Stimulated activated naive CD8-positive, alpha-beta T cell treated with anti-CD3 and anti-CD28 coated beads, Interleukin-15, Interleukin-2, amounts not matched to agents 100 U/mL and 50 U/mL, for 24 hours (primary cell): ENCODE results near the gene H2BW2.
"Not testable (repeated sequence)": the region's sequence is repeated elsewhere in the genome, so short reads cannot be mapped to it uniquely, and the experiment has no call there.

Experiments used
- ATAC-seq: fragments of 150-1000 bp; cut with Tn5 transposase; one replicate; pipeline ENCODE4 v1.10.0; 2021
- DNase-seq: peaks from one replicate; pipeline ENCODE4 v3.0.0; 2021

The H2BW2 gene

GRCh38 chrX:104039689-104040505 is at the start of gene H2BW2:
Gene H2BW2 (plus strand): TSS chrX:104039956. CDS start chrX:104039995, 39 bp downstream.
- DNase-seq, result no peak
- ATAC-seq, result no peak

DNA sequence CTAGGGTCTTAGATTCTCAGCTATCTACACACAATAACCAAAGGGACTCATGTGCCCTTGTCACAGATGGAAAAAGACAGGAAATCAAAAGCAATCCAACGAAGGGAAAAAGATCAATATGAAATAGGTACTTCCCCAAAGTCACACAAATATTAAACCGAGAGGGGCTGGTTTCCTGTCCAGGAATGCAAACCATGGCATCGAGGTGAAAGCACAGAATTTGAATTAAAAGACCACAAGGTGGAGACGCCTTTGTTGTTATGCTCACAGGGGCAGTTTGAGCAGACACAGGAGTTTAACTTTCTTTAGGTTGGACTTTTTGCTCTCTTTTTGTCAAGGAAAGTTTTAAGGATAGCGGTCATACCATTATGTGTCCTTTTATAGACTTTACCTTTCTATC is 40.5 kb upstream of the H2BW2 start:
- ATAC-seq, result no peak
- DNase-seq, result no peak

DNA sequence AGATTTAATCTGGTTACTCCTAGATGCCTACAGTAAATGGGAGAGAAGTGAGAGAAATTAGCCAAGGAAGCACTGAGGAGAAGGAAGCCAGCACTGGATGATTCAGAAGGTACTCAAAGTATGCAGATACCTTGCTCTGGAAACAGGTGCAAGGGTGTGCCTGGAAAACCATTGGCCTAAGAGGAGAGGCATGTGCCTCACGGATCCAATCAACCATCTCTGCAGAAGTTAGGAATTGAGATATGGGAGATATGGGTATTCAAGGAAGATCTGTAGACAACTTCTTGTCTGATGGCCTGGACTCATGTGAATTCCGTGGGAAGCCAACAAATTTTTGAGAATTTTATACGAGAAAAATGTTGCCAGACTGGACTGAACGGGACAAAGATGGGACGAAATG is 30.9 kb upstream of the H2BW2 start:
- ATAC-seq, result no peak
- no peak for DNase-seq

GRCh38 chrX:104013158-104013557 is 26.6 kb upstream of the H2BW2 start:
- DNase-seq, result no peak
- no peak for ATAC-seq

- ATAC-seq, result no peak
- no peak for DNase-seq
Measured at GRCh38 chrX:104013606-104014005, 26.1 kb upstream of the H2BW2 start, which contains the start of gene H2BW1. Gene H2BW1 (minus strand): TSS chrX:104013708. CDS start chrX:104013576, 132 bp downstream.

DNA sequence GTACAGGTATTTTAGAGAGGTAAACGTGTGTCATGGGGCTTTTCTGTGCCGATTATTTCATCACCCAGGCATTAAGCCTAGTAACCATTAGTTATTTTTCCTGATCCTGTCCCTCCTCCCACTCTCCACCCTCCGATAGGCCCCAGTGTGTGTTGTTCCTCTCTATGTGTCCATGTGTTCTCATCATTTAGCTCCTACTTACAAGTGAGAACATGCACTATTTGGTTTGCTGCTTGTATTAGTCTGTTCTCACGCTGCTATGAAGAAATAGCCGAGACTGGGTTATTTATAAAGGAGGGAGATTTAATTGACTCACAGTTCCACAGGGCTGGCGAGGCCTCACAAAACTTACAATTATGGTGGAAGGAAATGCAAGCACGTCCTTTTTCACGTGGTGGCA is 24.2 kb upstream of the H2BW2 start:
- not testable (repeated sequence) for DNase-seq, ATAC-seq

- no peak for ATAC-seq
Measured at GRCh38 chrX:104018126-104018525, 21.6 kb upstream of the H2BW2 start.

DNA sequence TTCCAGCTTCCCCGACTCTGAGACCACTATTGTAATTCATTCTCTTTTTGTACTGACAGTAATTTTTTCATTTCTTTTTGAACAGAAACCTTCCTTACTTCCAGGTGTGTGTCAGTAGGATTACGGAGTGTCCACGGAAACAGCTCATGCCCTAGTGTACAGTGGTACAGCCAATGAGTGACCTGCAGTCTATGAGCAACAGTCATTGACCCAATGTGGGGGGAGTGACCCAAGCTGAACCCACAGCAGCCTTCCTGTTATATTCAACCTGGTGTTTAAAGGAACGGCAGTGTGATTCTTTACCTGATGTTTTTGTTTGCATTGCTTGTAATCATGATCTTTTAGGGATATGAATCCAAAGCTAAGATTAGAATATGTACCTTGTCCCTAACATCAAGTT is 1.2 kb downstream of the H2BW2 start:
- no peak for ATAC-seq
- DNase-seq, result no peak

More at GRCh38 chrX:104018126-104018525, 21.6 kb upstream of the H2BW2 start:
- no peak for DNase-seq

DNA sequence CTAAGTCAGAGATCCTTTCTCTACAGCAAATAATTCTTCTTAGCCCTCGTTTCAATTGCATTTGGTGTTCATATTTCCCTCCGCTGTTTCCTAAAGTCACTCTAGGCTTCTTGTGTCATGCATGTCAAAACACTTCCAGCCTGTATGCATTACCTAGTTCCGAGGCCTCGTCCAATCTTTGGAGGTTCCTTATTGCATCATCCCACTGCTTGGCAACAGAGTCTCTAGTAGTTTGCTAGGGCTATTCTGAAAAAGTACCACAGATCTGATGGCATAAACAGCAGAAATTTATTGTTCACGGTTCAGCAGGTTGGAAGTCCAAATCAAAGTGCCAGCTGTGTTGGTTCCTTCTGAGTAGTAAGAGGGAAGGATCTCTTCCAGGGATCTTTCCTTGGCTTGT is 5.9 kb downstream of the H2BW2 start:
- ATAC-seq (no peak), DNase-seq (no peak)

DNA sequence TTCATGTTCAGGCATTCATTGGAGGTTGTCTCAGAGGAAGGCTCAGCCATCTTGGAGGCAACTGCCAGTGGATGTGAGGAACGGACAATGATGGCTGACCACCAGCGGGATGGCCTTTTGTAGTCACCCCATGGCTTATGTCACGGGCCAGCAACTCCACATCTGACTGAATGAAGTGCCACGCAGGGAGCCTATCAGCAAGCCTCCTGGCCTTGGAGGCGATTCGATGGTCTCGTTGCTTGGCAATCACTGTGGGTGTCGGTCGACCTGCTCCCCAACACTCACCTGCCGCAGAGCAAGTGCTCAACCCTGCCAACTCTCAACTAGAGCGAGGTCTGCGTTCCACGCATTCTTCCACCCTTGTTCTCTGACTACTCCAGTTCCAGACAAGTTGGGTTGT is 7.4 kb downstream of the H2BW2 start:
- ATAC-seq (no peak), DNase-seq (no peak)

- DNase-seq, ATAC-seq: not testable (repeated sequence)
Measured at GRCh38 chrX:104054956-104055355, 15.2 kb downstream of the H2BW2 start.

DNA sequence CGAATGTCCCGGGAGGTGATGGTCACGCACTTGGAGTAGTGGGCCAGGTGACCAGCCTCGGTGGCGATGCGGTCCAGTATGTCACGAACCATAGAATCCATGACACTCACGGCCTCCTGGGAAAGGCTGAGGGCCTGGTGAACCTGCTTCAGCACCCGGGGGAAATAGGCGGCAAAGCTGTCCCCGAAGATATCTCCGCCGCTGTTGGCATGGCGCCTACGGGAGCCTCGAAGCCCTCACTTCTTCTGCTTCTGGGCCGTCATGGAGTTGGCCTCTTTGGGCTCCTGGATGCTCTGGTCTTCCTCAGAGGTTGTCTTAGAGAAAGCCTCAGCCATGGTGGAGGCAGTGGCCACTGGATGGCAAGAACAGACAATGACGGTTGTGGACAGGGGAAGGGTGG is 22.9 kb downstream of the H2BW2 start:
- not testable (repeated sequence) for ATAC-seq, DNase-seq

GRCh38 chrX:104075778-104076445 is 36.2 kb downstream of the H2BW2 start, which contains the start of gene TMSB15C:
Gene TMSB15C (minus strand): TSS chrX:104076236.
- peak; percentile 97 for ATAC-seq
- DNase-seq, result not testable (repeated sequence)

DNA sequence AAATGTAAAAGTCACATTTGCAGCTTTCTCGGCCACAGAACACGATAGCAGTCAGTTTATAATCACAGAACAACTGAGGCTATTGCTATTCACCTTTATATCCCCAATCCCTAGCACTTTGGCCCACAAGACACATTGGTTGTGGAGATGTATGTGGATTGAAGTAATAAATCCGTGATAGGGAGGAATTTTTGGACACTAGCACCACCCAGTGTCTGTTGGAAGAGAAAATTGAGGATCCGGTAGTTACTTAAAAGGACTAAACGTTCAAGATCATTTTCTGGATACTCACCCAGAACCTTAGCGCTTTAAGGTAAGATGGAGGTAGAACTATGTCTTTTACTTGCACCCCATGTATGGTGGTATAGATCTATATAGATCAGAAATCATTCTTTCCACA is 38.1 kb downstream of the H2BW2 start:
- not testable (repeated sequence) for DNase-seq, ATAC-seq

DNA sequence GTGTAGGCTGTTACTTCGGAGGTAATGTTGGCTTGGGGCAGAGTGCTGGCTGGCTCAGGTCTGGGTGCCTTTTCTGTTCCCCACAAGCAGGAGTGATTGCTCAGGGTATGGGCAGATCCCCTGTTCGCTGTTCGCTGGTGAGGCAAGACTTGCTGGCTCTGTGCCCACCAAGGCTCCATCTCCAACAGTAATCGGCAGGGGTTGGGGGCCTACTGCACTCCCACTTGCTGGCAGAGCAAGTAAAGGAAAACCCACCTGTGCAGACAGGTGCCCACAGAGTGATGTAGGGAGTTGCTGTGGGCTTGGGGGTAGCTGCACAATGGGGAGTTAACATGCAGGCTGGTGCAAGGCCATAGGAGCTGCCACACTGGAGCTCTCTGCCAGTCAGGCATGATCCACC is 44.3 kb downstream of the H2BW2 start:
- ATAC-seq, result no peak

DNA sequence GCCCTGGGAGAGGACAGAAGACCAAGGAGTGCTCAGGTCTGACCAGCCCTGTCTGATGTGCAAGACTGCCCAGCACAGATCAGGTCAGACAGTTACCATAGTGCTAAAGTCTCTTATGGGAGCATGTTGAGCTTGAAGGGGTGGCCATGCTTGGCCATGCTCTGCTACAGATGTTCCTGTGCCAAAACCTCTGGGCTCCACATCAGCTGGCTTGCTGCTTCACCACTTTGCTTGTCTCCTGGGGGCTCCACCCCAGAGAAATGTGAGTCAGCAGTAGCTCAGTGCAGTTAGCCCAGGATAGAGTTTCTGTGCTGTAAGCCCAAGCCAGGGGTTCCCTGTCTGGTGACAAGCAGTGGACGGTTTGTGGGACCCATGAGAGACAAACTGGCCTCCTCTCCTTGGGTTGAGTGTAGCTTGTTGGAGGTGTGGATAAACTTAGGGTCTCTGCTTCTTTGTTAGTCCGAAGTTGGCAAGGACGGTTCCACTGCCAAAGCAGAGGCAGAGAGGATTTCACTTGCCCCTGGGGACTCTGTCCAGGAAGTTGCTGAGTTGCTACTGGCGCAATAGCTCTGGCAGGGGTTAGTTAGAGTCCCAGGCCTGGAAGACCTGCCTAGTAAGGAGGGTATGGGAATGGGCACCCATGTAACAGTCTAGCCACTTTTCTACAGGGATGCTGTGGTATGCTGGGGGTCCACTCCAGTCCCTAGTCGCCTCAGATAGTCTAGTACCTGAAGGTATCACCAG is 45.0 kb downstream of the H2BW2 start:
- no peak for DNase-seq
- no peak for ATAC-seq

More for the DNA sequence above, 44.3 kb downstream of the H2BW2 start:
- DNase-seq, result no peak

GRCh38 chrX:104085477-104085876 is 45.7 kb downstream of the H2BW2 start:
- ATAC-seq (no peak), DNase-seq (no peak)

- ATAC-seq, result no peak
- DNase-seq, result no peak
Measured at GRCh38 chrX:104085919-104086318, 46.2 kb downstream of the H2BW2 start.
